HEK293 (cell line): ENCODE results near the gene PAX6.

Source experiments
- CTCF ChIA-PET: fragments of 350-600 bp; formaldehyde crosslinking; extraction: SDS; loops from one replicate; lab custom pipeline; 2021; ENCODE audit warnings: antibody characterized with exemption; lab: Yijun Ruan, JAX
- POLR2A ChIA-PET: fragments of 300-600 bp; formaldehyde crosslinking; extraction: SDS; loops from one replicate; lab custom pipeline; 2020; ENCODE audit warnings: antibody characterized with exemption, inconsistent platforms; lab: Yijun Ruan, JAX
- H3K27ac ChIP-seq: fragments of 200-500 bp; sonication (Bioruptor generic); 2 replicates; pipeline ENCODE4 v1.5.1; 2014; ENCODE audit warnings: low read depth, low read length, control low read depth, inconsistent platforms; ENCODE audit errors: extremely low read depth
- H3K36me3 ChIP-seq, 2 experiments: fragments of 200-500 bp in 1 of 2; sonication (Bioruptor generic) in 1 of 2; 1 replicate in 1 of 2; 2 replicates in 1 of 2; pipeline ENCODE4 v1.5.1; 2014 to 2017; ENCODE audit warnings: inconsistent platforms in 2 of 2, low read length in 2 of 2; ENCODE audit not compliant: control insufficient read depth in 2 of 2, insufficient read depth in 1 of 2
- H3K4me1 ChIP-seq: fragments of 200-500 bp; sonication (Bioruptor generic); 2 replicates; pipeline ENCODE4 v1.5.1; 2014; ENCODE audit warnings: mild to moderate bottlenecking, low read length, inconsistent platforms; ENCODE audit not compliant: control insufficient read depth, insufficient read depth
- H3K4me3 ChIP-seq: 2 replicates; pipeline ENCODE4 v1.5.1; 2011; ENCODE audit warnings: low read depth, mild to moderate bottlenecking, control low read depth, low read length, moderate library complexity
- H3K9me3 ChIP-seq: fragments of 200-500 bp; sonication (Bioruptor generic); 2 replicates; pipeline ENCODE4 v1.5.1; 2014; ENCODE audit warnings: low read depth, low read length, inconsistent platforms; ENCODE audit not compliant: control insufficient read depth, insufficient read depth
- BCL11A ChIP-seq: fragments of 450-650 bp; formaldehyde crosslinking; IDR thresholded peaks from 2 replicates; pipeline ENCODE4 v1.5.1; 2016; ENCODE audit warnings: low read depth, missing biosample characterization, missing genetic modification characterization
- EGR2 ChIP-seq: fragments of 450-650 bp; formaldehyde crosslinking; IDR thresholded peaks from 2 replicates; pipeline ENCODE4 v1.5.1; 2016; ENCODE audit warnings: low read depth, missing biosample characterization, missing genetic modification characterization
- GLIS1 ChIP-seq: fragments of 450-650 bp; formaldehyde crosslinking; IDR thresholded peaks from 2 replicates; pipeline ENCODE4 v1.5.1; 2016; ENCODE audit warnings: missing biosample characterization, missing genetic modification characterization
- HOXC10 ChIP-seq: sonication (generic); formaldehyde crosslinking; IDR thresholded peaks from 2 replicates; pipeline ENCODE4 v1.8.1; 2023; ENCODE audit warnings: mild to moderate bottlenecking, missing genetic modification reagents
- KLF10 ChIP-seq: fragments of 450-650 bp; IDR thresholded peaks from 2 replicates; pipeline ENCODE4 v1.5.1; 2018; ENCODE audit warnings: missing biosample characterization, mild to moderate bottlenecking, missing genetic modification characterization
- PRDM6 ChIP-seq: fragments of 450-650 bp; formaldehyde crosslinking; IDR thresholded peaks from 2 replicates; pipeline ENCODE4 v1.5.1; 2017; ENCODE audit warnings: missing biosample characterization, missing genetic modification characterization
- SP7 ChIP-seq: fragments of 450-650 bp; formaldehyde crosslinking; IDR thresholded peaks from 2 replicates; pipeline ENCODE4 v1.5.1; 2016; ENCODE audit warnings: missing biosample characterization, missing genetic modification characterization
- TCF7L2 ChIP-seq: IDR thresholded peaks from 2 replicates; pipeline ENCODE4 v1.6.1; 2011; ENCODE audit warnings: low read depth, mild to moderate bottlenecking, inconsistent platforms, low read length, moderate library complexity, borderline replicate concordance
- ZNF112 ChIP-seq: fragments of 450-650 bp; formaldehyde crosslinking; IDR thresholded peaks from 2 replicates; pipeline ENCODE4 v1.5.0; 2017; ENCODE audit warnings: missing biosample characterization, missing genetic modification characterization
- ZNF121 ChIP-seq: fragments of 450-650 bp; formaldehyde crosslinking; IDR thresholded peaks from 2 replicates; pipeline ENCODE4 v1.5.1; 2016; ENCODE audit warnings: missing biosample characterization, missing genetic modification characterization
- ZNF174 ChIP-seq: fragments of 450-650 bp; formaldehyde crosslinking; IDR thresholded peaks from 2 replicates; pipeline ENCODE4 v1.5.0; 2017; ENCODE audit warnings: missing biosample characterization, mild to moderate bottlenecking, missing genetic modification characterization
- ZNF19 ChIP-seq: fragments of 450-650 bp; formaldehyde crosslinking; IDR thresholded peaks from 2 replicates; pipeline ENCODE4; 2016; ENCODE audit warnings: missing biosample characterization, missing genetic modification characterization, low read depth
- ZNF239 ChIP-seq: fragments of 450-650 bp; formaldehyde crosslinking; IDR thresholded peaks from 2 replicates; pipeline ENCODE4 v1.5.1; 2016; ENCODE audit warnings: missing biosample characterization, missing genetic modification characterization
- ZNF248 ChIP-seq: fragments of 450-650 bp; formaldehyde crosslinking; IDR thresholded peaks from 2 replicates; pipeline ENCODE4 v1.5.1; 2017; ENCODE audit warnings: missing biosample characterization, missing genetic modification characterization
- ZNF391 ChIP-seq: fragments of 450-650 bp; formaldehyde crosslinking; IDR thresholded peaks from 2 replicates; pipeline ENCODE4 v1.5.1; 2016; ENCODE audit warnings: low read depth, missing biosample characterization, missing genetic modification characterization, borderline replicate concordance
- ZNF423 ChIP-seq: fragments of 450-650 bp; formaldehyde crosslinking; IDR thresholded peaks from 2 replicates; pipeline ENCODE4 v1.5.1; 2016; ENCODE audit warnings: missing biosample characterization, missing genetic modification characterization
- ZNF548 ChIP-seq: fragments of 450-650 bp; formaldehyde crosslinking; IDR thresholded peaks from 2 replicates; pipeline ENCODE4 v1.5.1; 2016; ENCODE audit warnings: missing biosample characterization, missing genetic modification characterization
- ZNF561 ChIP-seq: fragments of 450-650 bp; IDR thresholded peaks from 2 replicates; pipeline ENCODE4 v1.5.1; 2018; ENCODE audit warnings: missing biosample characterization, missing genetic modification characterization, borderline replicate concordance
- ZSCAN16 ChIP-seq: fragments of 450-650 bp; formaldehyde crosslinking; IDR thresholded peaks from 2 replicates; pipeline ENCODE4 v1.5.1; 2016; ENCODE audit warnings: missing biosample characterization, missing genetic modification characterization
- TF ChIP-seq, protein P1 (sequence below): IDR thresholded peaks from 2 replicates; pipeline ENCODE4 v1.6.1; 2011; ENCODE audit warnings: mild to moderate bottlenecking, low read depth, low read length, borderline replicate concordance
- TF ChIP-seq, protein P2 (sequence below): fragments of 450-650 bp; formaldehyde crosslinking; conservative IDR thresholded peaks from 2 replicates; pipeline ENCODE4 v1.5.1; 2016; ENCODE audit warnings: low read depth, missing biosample characterization, missing genetic modification characterization

The PAX6 gene

DNA sequence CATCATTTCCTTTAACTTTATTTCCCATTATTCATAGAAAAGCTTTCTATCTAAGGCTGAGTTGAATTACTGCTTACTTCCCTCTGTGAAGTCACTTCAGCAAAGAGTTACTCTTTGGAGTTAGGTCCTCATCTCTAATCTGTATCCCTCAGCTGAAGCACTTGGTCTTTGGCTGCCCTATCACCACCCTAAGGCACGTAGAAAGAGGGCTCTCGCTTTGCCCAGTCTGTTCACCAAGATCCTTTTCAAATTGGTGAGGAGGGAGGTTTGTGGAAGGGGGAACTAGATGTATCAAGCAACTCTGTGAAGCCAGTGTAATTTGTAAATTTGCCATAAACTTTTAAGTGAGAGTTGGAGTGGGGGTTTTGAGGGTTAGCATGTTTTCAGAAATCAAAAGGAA lies 43.4 kb downstream of the PAX6 start:
- CTCF ChIA-PET: no interaction called here
- no peak overlapping the region for H3K27ac ChIP-seq
- H3K9me3 ChIP-seq: no peaks in the 10 kb centered on the region
- H3K4me1 ChIP-seq: no peaks in the 10 kb centered on the region
- H3K36me3 ChIP-seq: no peaks in the 10 kb centered on the region
- POLR2A ChIA-PET: no interaction called here
- no peak overlapping the region for H3K4me3 ChIP-seq
- TF ChIP-seq BCL11A (tag by site-specific recombination) (no peak), KLF10 (tag by site-specific recombination) (no peak), ZNF19 (tag by site-specific recombination) (no peak), ZNF112 (tag by site-specific recombination) (no peak), EGR2 (no peak)

DNA sequence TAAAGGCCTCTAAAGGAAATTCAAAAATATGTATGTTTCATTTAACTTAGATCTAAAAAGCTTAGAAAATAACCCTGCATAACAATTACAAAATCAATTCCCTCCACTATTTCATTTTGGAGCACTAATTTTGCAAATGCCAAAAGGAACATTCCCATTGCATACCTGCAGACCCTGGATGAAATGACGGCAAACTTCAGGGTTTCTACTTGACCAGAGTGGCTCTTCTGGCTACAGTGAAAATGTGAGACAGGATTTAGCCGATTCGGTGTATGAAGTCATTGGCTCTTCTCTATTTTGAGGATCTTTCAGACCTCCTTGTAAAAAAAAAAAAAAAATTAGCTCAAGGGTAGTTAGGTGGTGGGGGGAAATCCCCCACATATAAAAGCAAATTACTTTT lies 44.1 kb downstream of the PAX6 start:
- Histone ChIP-seq H3K27ac (no peak overlapping the region), H3K4me3 (no peak overlapping the region), H3K9me3 (no peaks in the 10 kb centered on the region), H3K4me1 (no peaks in the 10 kb centered on the region), H3K36me3 (no peaks in the 10 kb centered on the region)
- CTCF ChIA-PET: interaction anchor here (0.6 kb wide), 1 partner anchor 10 kb away, joined by 3 read pairs; no protein-coding TSS in a partner anchor
- TF ChIP-seq HOXC10 (CRISPR knock-in tag) (no peak), ZNF121 (tag by site-specific recombination) (no peak)
- POLR2A ChIA-PET: no interaction called here

DNA sequence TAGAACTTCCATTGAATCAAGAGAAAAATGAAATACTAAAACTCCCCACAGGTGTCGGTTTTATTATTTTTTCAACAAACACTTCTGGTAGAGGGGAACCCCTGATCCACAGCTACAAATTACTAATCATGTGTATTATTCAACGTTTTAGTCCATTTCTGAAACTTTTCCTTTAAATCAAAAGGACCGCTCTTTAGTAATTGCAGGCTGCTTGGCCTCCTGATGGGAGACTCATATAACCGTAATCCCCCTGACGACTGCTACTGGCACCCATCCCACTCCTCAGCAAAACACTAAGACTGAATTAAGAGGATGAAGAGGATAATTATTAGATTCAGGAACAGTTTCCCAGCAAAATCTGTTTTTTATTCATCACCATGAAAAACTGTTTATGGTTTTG lies 46.4 kb downstream of the PAX6 start:
- Histone ChIP-seq H3K9me3 (no peaks in the 10 kb centered on the region), H3K36me3 (no peaks in the 10 kb centered on the region), H3K4me3 (no peak overlapping the region)
- ChIA-PET POLR2A (no interaction called here), CTCF (interaction anchor here (0.6 kb wide), 1 partner anchor 73 kb away, joined by 3 read pairs; no protein-coding TSS in a partner anchor)
- TF ChIP-seq SP7 (tag by site-specific recombination) (peak; percentile 74), PRDM6 (tag by site-specific recombination) (peak; percentile 58; the same call in 1 of the 2 replicates), TCF7L2 (peak; percentile 34; the same call in 1 of the 2 replicates), ZNF548 (no peak)
- TF ChIP-seq, all 188 proteins: peak for 3
- Histone ChIP-seq H3K4me1 (no peaks in the 10 kb centered on the region), H3K27ac (no peak overlapping the region)

GRCh38 chr11:31764261-31764660 lies 46.9 kb downstream of the PAX6 start:
- Histone ChIP-seq H3K36me3 (no peaks in the 10 kb centered on the region), H3K27ac (no peak overlapping the region), H3K4me1 (no peaks in the 10 kb centered on the region), H3K4me3 (no peak overlapping the region), H3K9me3 (no peaks in the 10 kb centered on the region)
- ChIA-PET POLR2A (no interaction called here), CTCF (no interaction called here)
- TF ChIP-seq, protein P1, sequence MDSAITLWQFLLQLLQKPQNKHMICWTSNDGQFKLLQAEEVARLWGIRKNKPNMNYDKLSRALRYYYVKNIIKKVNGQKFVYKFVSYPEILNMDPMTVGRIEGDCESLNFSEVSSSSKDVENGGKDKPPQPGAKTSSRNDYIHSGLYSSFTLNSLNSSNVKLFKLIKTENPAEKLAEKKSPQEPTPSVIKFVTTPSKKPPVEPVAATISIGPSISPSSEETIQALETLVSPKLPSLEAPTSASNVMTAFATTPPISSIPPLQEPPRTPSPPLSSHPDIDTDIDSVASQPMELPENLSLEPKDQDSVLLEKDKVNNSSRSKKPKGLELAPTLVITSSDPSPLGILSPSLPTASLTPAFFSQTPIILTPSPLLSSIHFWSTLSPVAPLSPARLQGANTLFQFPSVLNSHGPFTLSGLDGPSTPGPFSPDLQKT: no peak
- TF ChIP-seq ZNF423 (no peak), ZSCAN16 (no peak), ZNF391 (tag by site-specific recombination) (no peak), ZNF174 (no peak), ZNF239 (tag by site-specific recombination) (no peak), ZNF248 (no peak), GLIS1 (no peak), ZNF561 (tag by site-specific recombination) (no peak), BCL11A (tag by site-specific recombination) (no peak)
- TF ChIP-seq, protein P2, sequence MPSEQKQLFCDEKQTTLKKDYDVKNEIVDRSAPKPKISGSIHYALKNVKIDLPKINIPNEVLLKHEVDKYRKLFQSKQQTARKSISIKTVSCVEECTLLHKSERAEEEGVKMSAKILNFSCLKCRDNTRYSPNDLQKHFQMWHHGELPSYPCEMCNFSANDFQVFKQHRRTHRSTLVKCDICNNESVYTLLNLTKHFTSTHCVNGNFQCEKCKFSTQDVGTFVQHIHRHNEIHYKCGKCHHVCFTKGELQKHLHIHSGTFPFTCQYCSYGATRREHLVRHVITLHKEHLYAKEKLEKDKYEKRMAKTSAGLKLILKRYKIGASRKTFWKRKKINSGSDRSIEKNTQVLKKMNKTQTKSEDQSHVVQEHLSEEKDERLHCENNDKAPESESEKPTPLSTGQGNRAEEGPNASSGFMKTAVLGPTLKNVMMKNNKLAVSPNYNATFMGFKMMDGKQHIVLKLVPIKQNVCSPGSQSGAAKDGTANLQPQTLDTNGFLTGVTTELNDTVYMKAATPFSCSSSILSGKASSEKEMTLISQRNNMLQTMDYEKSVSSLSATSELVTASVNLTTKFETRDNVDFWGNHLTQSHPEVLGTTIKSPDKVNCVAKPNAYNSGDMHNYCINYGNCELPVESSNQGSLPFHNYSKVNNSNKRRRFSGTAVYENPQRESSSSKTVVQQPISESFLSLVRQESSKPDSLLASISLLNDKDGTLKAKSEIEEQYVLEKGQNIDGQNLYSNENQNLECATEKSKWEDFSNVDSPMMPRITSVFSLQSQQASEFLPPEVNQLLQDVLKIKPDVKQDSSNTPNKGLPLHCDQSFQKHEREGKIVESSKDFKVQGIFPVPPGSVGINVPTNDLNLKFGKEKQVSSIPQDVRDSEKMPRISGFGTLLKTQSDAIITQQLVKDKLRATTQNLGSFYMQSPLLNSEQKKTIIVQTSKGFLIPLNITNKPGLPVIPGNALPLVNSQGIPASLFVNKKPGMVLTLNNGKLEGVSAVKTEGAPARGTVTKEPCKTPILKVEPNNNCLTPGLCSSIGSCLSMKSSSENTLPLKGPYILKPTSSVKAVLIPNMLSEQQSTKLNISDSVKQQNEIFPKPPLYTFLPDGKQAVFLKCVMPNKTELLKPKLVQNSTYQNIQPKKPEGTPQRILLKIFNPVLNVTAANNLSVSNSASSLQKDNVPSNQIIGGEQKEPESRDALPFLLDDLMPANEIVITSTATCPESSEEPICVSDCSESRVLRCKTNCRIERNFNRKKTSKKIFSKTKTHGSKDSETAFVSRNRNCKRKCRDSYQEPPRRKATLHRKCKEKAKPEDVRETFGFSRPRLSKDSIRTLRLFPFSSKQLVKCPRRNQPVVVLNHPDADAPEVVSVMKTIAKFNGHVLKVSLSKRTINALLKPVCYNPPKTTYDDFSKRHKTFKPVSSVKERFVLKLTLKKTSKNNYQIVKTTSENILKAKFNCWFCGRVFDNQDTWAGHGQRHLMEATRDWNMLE (tag by site-specific recombination): no peak
